ENCODE data around the gene ST3GAL3. TPM values are rescaled to one million over a fixed set of nuclear protein-coding genes. Genes with fewer than 3 reads are reported as not detected.

ST3GAL3 gene
- total RNA-seq, 1 experiment from 2014 or later: 8.6 TPM

DNA sequence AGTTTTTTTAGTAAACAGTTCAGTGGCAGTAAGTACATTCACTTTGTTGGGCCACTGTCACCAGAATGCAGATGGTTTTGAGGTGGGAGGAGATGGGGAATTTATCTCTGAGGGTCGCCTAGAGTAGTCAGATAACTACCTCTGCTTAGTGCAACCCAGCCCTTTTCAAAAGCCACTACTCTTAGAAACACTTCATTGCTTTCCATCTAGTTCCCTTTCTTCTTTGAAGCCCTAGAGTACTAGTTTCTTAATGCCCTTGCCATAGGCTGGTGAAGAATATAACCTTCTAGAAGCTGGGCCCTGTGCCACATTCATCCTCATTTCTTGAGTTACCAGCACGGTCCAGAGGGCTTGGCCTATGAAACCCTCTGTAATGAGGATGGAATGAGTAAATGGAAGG, 28.4 kb upstream of the ST3GAL3 start:
- TF ChIP-seq NFE2L1 (CRISPR knock-in tag; IDR thresholded peaks at IDR 0.05) (no peak), EMX1 (CRISPR knock-in tag; IDR thresholded peaks at IDR 0.05) (no peak), FOXJ3 (CRISPR knock-in tag; IDR thresholded peaks at IDR 0.05; ENCODE audit: borderline replicate concordance) (no peak), GTF2I (CRISPR knock-in tag; conservative IDR thresholded peaks at IDR 0.05) (no peak), ZNF671 (CRISPR knock-in tag; IDR thresholded peaks at IDR 0.05) (no peak), ZNF317 (CRISPR knock-in tag; IDR thresholded peaks at IDR 0.05; ENCODE audit: borderline replicate concordance, low read depth) (no peak), NR2C2 (CRISPR knock-in tag; IDR thresholded peaks at IDR 0.05) (no peak), HMGA2 (CRISPR knock-in tag; IDR thresholded peaks at IDR 0.05) (no peak), TEAD1 (CRISPR knock-in tag; IDR thresholded peaks at IDR 0.05) (no peak), MLX (CRISPR knock-in tag; IDR thresholded peaks at IDR 0.05) (no peak), NFATC4 (CRISPR knock-in tag; IDR thresholded peaks at IDR 0.05) (no peak), SP1 (CRISPR knock-in tag; conservative IDR thresholded peaks at IDR 0.05) (no peak), ZNF532 (CRISPR knock-in tag; IDR thresholded peaks at IDR 0.05; ENCODE audit: borderline replicate concordance) (no peak), ZNF219 (CRISPR knock-in tag; IDR thresholded peaks at IDR 0.05; ENCODE audit: borderline replicate concordance) (no peak)
- H3K27me3 Mint-ChIP-seq (ENCODE audit: low read depth): no peaks in the 10 kb centered on the region
- CTCF ChIA-PET: no interaction called here
- DNase-seq (ENCODE audit: low spot score) (no peak), ATAC-seq (no peak)
- H3K9me3 Mint-ChIP-seq: no peaks in the 10 kb centered on the region
- H3K36me3 Mint-ChIP-seq: peaks cover 62% of the 10 kb centered on the region
- H3K27ac Mint-ChIP-seq: no peak overlapping the region
- H3K4me3 Mint-ChIP-seq: no peak overlapping the region
- no peaks in the 10 kb centered on the region for H3K4me1 Mint-ChIP-seq
- POLR2A ChIA-PET: no interaction called here

GRCh38 chr1:43683560-43683959, 23.8 kb upstream of the ST3GAL3 start:
- Mint-ChIP-seq H3K4me1 (no peaks in the 10 kb centered on the region), H3K4me3 (no peak overlapping the region), H3K27ac (no peak overlapping the region), H3K27me3 (ENCODE audit: low read depth) (no peaks in the 10 kb centered on the region), H3K36me3 (peaks cover 77% of the 10 kb centered on the region), H3K9me3 (no peaks in the 10 kb centered on the region)
- ChIA-PET POLR2A (no interaction called here), CTCF (no interaction called here)
- no peak for DNase-seq (ENCODE audit: low spot score)
- no peak for ATAC-seq
- TF ChIP-seq, protein P1, sequence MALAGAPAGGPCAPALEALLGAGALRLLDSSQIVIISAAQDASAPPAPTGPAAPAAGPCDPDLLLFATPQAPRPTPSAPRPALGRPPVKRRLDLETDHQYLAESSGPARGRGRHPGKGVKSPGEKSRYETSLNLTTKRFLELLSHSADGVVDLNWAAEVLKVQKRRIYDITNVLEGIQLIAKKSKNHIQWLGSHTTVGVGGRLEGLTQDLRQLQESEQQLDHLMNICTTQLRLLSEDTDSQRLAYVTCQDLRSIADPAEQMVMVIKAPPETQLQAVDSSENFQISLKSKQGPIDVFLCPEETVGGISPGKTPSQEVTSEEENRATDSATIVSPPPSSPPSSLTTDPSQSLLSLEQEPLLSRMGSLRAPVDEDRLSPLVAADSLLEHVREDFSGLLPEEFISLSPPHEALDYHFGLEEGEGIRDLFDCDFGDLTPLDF (CRISPR knock-in tag; IDR thresholded peaks at IDR 0.05): no peak
- TF ChIP-seq, protein P2, sequence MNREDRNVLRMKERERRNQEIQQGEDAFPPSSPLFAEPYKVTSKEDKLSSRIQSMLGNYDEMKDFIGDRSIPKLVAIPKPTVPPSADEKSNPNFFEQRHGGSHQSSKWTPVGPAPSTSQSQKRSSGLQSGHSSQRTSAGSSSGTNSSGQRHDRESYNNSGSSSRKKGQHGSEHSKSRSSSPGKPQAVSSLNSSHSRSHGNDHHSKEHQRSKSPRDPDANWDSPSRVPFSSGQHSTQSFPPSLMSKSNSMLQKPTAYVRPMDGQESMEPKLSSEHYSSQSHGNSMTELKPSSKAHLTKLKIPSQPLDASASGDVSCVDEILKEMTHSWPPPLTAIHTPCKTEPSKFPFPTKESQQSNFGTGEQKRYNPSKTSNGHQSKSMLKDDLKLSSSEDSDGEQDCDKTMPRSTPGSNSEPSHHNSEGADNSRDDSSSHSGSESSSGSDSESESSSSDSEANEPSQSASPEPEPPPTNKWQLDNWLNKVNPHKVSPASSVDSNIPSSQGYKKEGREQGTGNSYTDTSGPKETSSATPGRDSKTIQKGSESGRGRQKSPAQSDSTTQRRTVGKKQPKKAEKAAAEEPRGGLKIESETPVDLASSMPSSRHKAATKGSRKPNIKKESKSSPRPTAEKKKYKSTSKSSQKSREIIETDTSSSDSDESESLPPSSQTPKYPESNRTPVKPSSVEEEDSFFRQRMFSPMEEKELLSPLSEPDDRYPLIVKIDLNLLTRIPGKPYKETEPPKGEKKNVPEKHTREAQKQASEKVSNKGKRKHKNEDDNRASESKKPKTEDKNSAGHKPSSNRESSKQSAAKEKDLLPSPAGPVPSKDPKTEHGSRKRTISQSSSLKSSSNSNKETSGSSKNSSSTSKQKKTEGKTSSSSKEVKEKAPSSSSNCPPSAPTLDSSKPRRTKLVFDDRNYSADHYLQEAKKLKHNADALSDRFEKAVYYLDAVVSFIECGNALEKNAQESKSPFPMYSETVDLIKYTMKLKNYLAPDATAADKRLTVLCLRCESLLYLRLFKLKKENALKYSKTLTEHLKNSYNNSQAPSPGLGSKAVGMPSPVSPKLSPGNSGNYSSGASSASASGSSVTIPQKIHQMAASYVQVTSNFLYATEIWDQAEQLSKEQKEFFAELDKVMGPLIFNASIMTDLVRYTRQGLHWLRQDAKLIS (CRISPR knock-in tag; IDR thresholded peaks at IDR 0.05; ENCODE audit: borderline replicate concordance): no peak
- TF ChIP-seq STAT6 (CRISPR knock-in tag; conservative IDR thresholded peaks at IDR 0.05; ENCODE audit: low read depth) (no peak), RELA (CRISPR knock-in tag; IDR thresholded peaks at IDR 0.05; ENCODE audit: borderline replicate concordance) (no peak), IRF2 (CRISPR knock-in tag; IDR thresholded peaks at IDR 0.05; ENCODE audit: borderline replicate concordance, low read depth) (no peak), NFE2L1 (CRISPR knock-in tag; IDR thresholded peaks at IDR 0.05) (no peak)
- TF ChIP-seq, protein P3, sequence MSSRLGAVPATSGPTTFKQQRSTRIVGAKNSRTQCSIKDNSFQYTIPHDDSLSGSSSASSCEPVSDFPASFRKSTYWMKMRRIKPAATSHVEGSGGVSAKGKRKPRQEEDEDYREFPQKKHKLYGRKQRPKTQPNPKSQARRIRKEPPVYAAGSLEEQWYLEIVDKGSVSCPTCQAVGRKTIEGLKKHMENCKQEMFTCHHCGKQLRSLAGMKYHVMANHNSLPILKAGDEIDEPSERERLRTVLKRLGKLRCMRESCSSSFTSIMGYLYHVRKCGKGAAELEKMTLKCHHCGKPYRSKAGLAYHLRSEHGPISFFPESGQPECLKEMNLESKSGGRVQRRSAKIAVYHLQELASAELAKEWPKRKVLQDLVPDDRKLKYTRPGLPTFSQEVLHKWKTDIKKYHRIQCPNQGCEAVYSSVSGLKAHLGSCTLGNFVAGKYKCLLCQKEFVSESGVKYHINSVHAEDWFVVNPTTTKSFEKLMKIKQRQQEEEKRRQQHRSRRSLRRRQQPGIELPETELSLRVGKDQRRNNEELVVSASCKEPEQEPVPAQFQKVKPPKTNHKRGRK (CRISPR knock-in tag; IDR thresholded peaks at IDR 0.05; ENCODE audit: borderline replicate concordance): no peak

Data from WTC11 (cell line).